GM19193 (cell line): ENCODE results near the gene ADGRD1.

Source experiments
- POLR2A ChIP-seq: IDR thresholded peaks from 4 replicates; pipeline ENCODE4 v1.6.1; 2011; ENCODE audit not compliant: insufficient read depth, insufficient read length; ENCODE audit errors: extremely low read depth

Gene ADGRD1

DNA sequence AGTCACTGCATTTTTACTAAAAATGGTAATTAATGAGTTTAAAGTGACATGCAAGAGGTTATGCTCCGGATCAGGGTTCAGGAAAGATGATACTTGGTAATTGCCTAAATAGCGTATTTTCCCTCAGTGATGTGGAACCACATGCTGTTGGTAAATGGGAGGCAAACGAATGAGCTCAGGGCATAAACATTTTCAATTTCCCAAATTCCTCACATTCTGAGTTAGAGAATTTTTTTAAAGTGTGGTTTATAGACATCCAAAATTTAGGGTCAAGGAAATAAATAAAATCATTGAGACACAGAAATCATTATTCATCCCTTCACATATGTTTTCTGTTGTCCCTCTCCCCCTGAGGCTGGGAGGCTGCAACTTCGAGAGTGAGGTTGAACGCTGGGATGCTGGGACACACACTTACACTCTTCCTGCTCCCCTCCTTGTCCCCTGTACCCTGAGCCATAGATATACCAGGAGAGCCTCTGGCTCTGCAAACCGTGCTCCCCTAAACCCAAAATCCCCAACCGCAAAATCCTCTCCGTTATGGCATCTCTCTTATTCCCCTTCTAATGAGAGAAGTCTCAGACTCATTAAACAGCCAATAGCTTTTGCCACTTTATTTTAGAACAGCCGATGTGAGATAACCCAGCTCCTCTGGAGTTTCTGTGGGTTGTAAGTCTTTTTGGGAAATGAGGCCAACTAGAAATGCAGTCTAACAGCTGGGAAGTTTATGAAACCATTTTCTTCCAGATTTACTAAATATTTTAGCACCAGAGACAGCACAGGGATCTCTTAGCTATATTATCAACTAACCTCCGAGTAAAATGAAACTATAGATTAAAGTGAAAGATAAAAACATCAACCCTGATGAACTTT, 21.4 kb upstream of the ADGRD1 start:
- TF ChIP-seq POLR2A, result no peak

GRCh38 chr12:130933269-130933995, 20.3 kb upstream of the ADGRD1 start:
- no peak for TF ChIP-seq POLR2A

GRCh38 chr12:130934753-130935152, 19.0 kb upstream of the ADGRD1 start:
- no peak for TF ChIP-seq POLR2A

- TF ChIP-seq POLR2A, result no peak
Observed at GRCh38 chr12:130936561-130936960, 17.1 kb upstream of the ADGRD1 start.

DNA sequence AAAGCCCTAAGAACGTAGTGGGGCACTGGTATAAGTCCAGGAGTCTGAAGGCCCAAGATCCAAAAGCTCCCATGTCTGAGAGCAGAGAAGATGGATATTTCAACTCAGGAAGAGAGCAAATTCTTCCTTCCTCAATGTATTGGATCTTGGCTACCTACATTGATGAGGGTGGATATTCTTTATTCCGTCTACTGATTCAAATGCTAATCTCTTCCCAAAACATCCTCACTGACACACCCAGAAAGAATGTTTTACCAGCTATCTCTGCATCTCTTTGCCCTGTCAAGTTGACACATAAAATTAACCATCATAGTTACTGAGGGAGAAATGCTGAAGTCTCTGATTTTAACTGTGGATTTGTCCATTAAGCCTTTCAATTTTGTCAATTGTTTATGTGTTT, 16.6 kb upstream of the ADGRD1 start:
- TF ChIP-seq POLR2A, result no peak

DNA sequence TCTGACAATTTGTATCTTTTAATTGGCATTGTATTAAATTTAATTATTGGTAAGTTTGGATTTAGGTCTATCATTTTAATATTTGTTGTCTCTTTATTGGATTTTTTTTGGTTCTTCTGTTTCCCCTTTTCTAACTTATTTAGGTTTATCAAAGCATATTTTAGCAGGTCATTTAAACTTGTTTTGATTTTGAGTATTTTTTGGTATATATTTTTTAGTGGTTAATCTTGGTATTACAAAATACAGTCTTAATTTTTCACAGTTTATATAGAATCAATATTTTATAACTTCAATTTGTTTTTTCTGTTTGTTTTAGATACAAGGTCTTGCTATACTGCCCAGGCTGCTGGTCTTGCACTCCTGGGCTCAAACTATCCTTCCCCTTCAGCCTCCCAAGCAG, 15.5 kb upstream of the ADGRD1 start:
- TF ChIP-seq POLR2A, result no peak

GRCh38 chr12:130944878-130945277, 8.8 kb upstream of the ADGRD1 start:
- TF ChIP-seq POLR2A, result no peak

- no peak for TF ChIP-seq POLR2A
Observed at GRCh38 chr12:130945786-130946492, 7.8 kb upstream of the ADGRD1 start.

DNA sequence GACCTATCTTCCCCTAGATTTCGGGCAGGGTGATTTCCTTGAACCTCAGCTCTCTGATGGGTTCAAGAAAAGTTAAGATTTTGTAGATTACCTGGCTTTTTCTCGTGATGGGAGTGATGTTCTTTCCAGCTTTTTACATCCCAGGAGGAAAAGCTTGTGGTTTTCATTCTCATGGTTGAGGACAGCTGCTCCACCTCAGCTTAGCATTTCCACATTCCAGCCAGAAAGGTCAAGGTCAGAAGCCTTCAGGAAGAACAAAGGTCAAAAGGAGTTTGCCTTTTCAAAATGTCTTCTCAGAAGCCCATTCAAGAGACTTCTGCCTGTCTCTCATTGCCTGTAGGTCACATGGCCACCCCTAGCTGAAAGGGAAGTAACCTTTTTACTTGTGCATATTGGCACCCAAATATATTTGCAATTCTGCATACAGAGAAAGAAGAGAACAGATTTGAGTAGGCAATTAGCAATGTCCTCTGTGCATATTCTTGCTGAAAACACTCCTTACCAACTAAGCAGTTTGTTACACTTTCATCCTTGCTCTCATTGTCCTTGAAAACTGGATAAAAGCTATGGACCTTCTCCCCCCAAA, 6.6 kb upstream of the ADGRD1 start:
- TF ChIP-seq POLR2A, result no peak

- no peak for TF ChIP-seq POLR2A
Observed at GRCh38 chr12:130948136-130948535, 5.6 kb upstream of the ADGRD1 start.

DNA sequence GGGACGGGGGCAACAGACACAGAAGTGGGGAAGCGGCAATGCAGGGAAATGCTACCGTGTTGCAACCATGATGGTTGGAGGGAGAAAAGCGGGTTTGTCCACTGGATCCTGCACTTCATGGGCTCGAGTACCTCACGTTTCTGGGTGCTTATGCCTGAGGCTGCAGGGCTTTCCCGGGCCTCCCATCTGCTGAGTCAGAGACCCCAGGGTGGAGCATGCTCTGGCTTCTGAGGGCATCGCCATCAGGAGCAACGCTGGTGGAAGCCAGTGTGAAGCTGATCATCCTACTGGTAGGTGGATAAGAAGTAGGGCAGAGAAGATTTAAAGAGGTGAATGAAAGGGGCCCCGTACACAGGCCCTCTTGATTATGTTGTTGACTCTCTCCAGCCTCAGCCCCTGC, 5.0 kb upstream of the ADGRD1 start:
- no peak for TF ChIP-seq POLR2A

DNA sequence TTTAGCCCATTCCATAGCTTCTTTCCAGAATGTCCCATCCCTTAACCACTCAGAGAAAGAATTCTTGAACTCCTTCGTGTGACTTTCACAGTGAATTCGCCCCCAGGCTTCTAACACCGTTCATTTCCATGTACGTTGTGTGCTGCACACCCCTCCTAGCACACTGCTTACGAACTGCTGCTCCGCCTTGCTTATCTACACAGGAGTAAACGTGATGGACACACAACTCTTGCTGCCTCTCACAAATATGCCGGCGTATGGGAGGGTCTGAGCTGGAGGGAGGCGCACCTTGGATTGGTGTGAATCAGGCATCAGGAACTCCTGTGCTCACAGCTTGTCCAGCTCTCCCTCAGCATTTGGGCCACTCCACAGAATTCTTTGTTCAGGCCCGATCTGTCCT, 3.9 kb upstream of the ADGRD1 start:
- TF ChIP-seq POLR2A, result no peak

GRCh38 chr12:130951636-130952035, 2.1 kb upstream of the ADGRD1 start:
- no peak for TF ChIP-seq POLR2A

GRCh38 chr12:130952171-130952954, 1.3 kb upstream of the ADGRD1 start:
- no peak for TF ChIP-seq POLR2A
